ENCODE data around the gene F13A1.

Gene F13A1

GRCh38 chr6:6195080-6195479, 125.4 kb downstream of the F13A1 start:
- no peak for DNase-seq (ENCODE audit: low read depth, low spot score)

GRCh38 chr6:6193221-6193745, 127.2 kb downstream of the F13A1 start:
- DNase-seq (ENCODE audit: low read depth, low spot score), result no peak

- DNase-seq (ENCODE audit: low read depth, low spot score), result no peak
Measured at GRCh38 chr6:6191909-6192308, 128.6 kb downstream of the F13A1 start.

- no peak for DNase-seq (ENCODE audit: low read depth, low spot score)
Measured at GRCh38 chr6:6191476-6191875, 129.0 kb downstream of the F13A1 start.

GRCh38 chr6:6180684-6181083, 139.8 kb downstream of the F13A1 start:
- no peak for DNase-seq (ENCODE audit: low read depth, low spot score)

- no peak for DNase-seq (ENCODE audit: low read depth, low spot score)
Measured at GRCh38 chr6:6179858-6180623, 140.4 kb downstream of the F13A1 start.

GRCh38 chr6:6178795-6179194, 141.7 kb downstream of the F13A1 start:
- DNase-seq (ENCODE audit: low read depth, low spot score), result no peak

- no peak for DNase-seq (ENCODE audit: low read depth, low spot score)
Measured at GRCh38 chr6:6177754-6178153, 142.7 kb downstream of the F13A1 start.

GRCh38 chr6:6176586-6177228, 143.8 kb downstream of the F13A1 start:
- DNase-seq (ENCODE audit: low read depth, low spot score), result no peak

- no peak for DNase-seq (ENCODE audit: low read depth, low spot score)
Measured at GRCh38 chr6:6176127-6176526, 144.3 kb downstream of the F13A1 start.

GRCh38 chr6:6169141-6169540, 151.3 kb downstream of the F13A1 start:
- no peak for DNase-seq (ENCODE audit: low read depth, low spot score)

- DNase-seq (ENCODE audit: low read depth, low spot score), result no peak
Measured at GRCh38 chr6:6166064-6166463, 154.4 kb downstream of the F13A1 start.

GRCh38 chr6:6164367-6164766, 156.1 kb downstream of the F13A1 start:
- no peak for DNase-seq (ENCODE audit: low read depth, low spot score)

GRCh38 chr6:6154335-6154734, 166.1 kb downstream of the F13A1 start:
- no peak for DNase-seq (ENCODE audit: low read depth, low spot score)

GRCh38 chr6:6152060-6152459, 168.4 kb downstream of the F13A1 start:
- DNase-seq (ENCODE audit: low read depth, low spot score), result no peak

GRCh38 chr6:6148192-6148815, 172.2 kb downstream of the F13A1 start:
- DNase-seq (ENCODE audit: low read depth, low spot score), result no peak

GRCh38 chr6:6131492-6132109, 188.9 kb downstream of the F13A1 start:
- no peak for DNase-seq (ENCODE audit: low read depth, low spot score)

- DNase-seq (ENCODE audit: low read depth, low spot score), result no peak
Measured at GRCh38 chr6:6125495-6125894, 195.0 kb downstream of the F13A1 start.

GRCh38 chr6:6123803-6124202, 196.7 kb downstream of the F13A1 start:
- no peak for DNase-seq (ENCODE audit: low read depth, low spot score)

- no peak for DNase-seq (ENCODE audit: low read depth, low spot score)
Measured at GRCh38 chr6:6121943-6122342, 198.5 kb downstream of the F13A1 start.

- DNase-seq (ENCODE audit: low read depth, low spot score), result no peak
Measured at GRCh38 chr6:6105472-6106036, 214.9 kb downstream of the F13A1 start.

Measured in activated CD4-positive, CD25-positive, alpha-beta regulatory T cell treated with anti-CD3 and anti-CD28 coated beads, Interleukin-2, amount 50 U/mL, for 16 hours (primary cell).